K562 (cell line): ENCODE measurements around the gene HAND2. TPM values are rescaled to one million over a fixed set of nuclear protein-coding genes. Genes with fewer than 3 reads are reported as not detected.

ENCODE experiments used
- HDAC1 ChIP-seq, 2 experiments: fragments of 450-650 bp; IDR thresholded peaks; 2 replicates each; pipeline ENCODE4 v1.6.1; 2016 to 2017; ENCODE audit warnings: inconsistent platforms in 1 of 2, mild to moderate bottlenecking in 1 of 2, moderate library complexity in 1 of 2
- IRF9 ChIP-seq: fragments of 450-650 bp; IDR thresholded peaks from 2 replicates; pipeline ENCODE4 v1.6.1; 2016; ENCODE audit warnings: missing biosample characterization, missing genetic modification characterization
- NELFE ChIP-seq: IDR thresholded peaks from 2 replicates; pipeline ENCODE4 v1.6.1; 2011; ENCODE audit warnings: mild to moderate bottlenecking; ENCODE audit not compliant: insufficient read depth, insufficient read length
- POLR2B ChIP-seq: fragments of 450-650 bp; IDR thresholded peaks from 2 replicates; pipeline ENCODE4 v1.6.1; 2018; ENCODE audit warnings: low read depth; ENCODE audit not compliant: partially characterized antibody
- XRCC4 ChIP-seq: IDR thresholded peaks from one replicate; pipeline ENCODE4 v1.6.1; 2011; ENCODE audit not compliant: insufficient read depth, insufficient read length; ENCODE audit errors: extremely low read depth
- ZBTB40 ChIP-seq, 2 experiments: fragments of 450-650 bp in 1 of 2; sonication (generic) in 1 of 2; formaldehyde crosslinking in 1 of 2; IDR thresholded peaks; 2 replicates each; pipeline versions ENCODE4 v1.7.1 to v1.9.0; 2016 to 2022; ENCODE audit warnings: inconsistent platforms in 1 of 2, mild to moderate bottlenecking in 1 of 2, missing genetic modification reagents in 1 of 2
- ZNF584 ChIP-seq: fragments of 200-800 bp; sonication (Bioruptor generic); IDR thresholded peaks from 2 replicates; pipeline ENCODE4 v1.6.1; 2016; ENCODE audit warnings: low read depth, mild to moderate bottlenecking, missing genetic modification characterization, missing compliant biosample characterization
- polyA plus RNA-seq, 8 experiments: library from polyadenylated mRNA; depleted of rRNA in 4 of 8; stranded (reverse) in 5 of 8; unstranded in 3 of 8; fragments of >200 nt; fragmentation: Nextera tagmentation in 2 of 8; fragmentation: Illumina TruSeq in 1 of 8; extraction: Ambion mirVana in 2 of 8; extraction: Trizol in 1 of 8; gene quantifications; 2 replicates each; pipeline versions ENCODE4 v1.2.1 to v1.2.3, GENCODE V29; 2011 to 2014; ENCODE audit warnings: inconsistent platforms in 1 of 8, missing spikeins in 1 of 8
- total RNA-seq, 7 experiments: library from RNA; depleted of rRNA in 6 of 7; stranded (reverse); fragments of >200 nt in 6 of 7; fragmentation: Illumina TruSeq in 2 of 7; extraction: Trizol in 2 of 7; gene quantifications; 2 replicates each; pipeline versions ENCODE4 v1.2.1 to v1.2.3, GENCODE V29; 2011 to 2021; ENCODE audit warnings: low replicate concordance in 1 of 7
- TF ChIP-seq, protein P1 (sequence below), 2 experiments: fragments of 150-350 bp in 1 of 2; IDR thresholded peaks; 2 replicates each; pipeline ENCODE4 v1.6.1; 2012 to 2016; ENCODE audit warnings: low read depth in 2 of 2, low read length in 2 of 2, mild to moderate bottlenecking in 1 of 2, moderate library complexity in 1 of 2

Gene HAND2
- total and polyA plus RNA-seq, 9 of the 15 experiments (the other 6 are each of a cell fraction or from before 2014, with no cell fraction given), result 1.7 to 12.8 (median 4.9) TPM

- TF ChIP-seq ZBTB40 (IDR thresholded peaks at IDR 0.05), result no peak
- TF ChIP-seq ZBTB40 (CRISPR knock-in tag; IDR thresholded peaks at IDR 0.05), result no peak
- TF ChIP-seq HDAC1 (IDR thresholded peaks at IDR 0.05), result no peak
- TF ChIP-seq IRF9 (tag), result 0 out of 2 replicates have a peak, but pooled peaks have one; percentile 32
- TF ChIP-seq NELFE, result no peak
- TF ChIP-seq, protein P1, sequence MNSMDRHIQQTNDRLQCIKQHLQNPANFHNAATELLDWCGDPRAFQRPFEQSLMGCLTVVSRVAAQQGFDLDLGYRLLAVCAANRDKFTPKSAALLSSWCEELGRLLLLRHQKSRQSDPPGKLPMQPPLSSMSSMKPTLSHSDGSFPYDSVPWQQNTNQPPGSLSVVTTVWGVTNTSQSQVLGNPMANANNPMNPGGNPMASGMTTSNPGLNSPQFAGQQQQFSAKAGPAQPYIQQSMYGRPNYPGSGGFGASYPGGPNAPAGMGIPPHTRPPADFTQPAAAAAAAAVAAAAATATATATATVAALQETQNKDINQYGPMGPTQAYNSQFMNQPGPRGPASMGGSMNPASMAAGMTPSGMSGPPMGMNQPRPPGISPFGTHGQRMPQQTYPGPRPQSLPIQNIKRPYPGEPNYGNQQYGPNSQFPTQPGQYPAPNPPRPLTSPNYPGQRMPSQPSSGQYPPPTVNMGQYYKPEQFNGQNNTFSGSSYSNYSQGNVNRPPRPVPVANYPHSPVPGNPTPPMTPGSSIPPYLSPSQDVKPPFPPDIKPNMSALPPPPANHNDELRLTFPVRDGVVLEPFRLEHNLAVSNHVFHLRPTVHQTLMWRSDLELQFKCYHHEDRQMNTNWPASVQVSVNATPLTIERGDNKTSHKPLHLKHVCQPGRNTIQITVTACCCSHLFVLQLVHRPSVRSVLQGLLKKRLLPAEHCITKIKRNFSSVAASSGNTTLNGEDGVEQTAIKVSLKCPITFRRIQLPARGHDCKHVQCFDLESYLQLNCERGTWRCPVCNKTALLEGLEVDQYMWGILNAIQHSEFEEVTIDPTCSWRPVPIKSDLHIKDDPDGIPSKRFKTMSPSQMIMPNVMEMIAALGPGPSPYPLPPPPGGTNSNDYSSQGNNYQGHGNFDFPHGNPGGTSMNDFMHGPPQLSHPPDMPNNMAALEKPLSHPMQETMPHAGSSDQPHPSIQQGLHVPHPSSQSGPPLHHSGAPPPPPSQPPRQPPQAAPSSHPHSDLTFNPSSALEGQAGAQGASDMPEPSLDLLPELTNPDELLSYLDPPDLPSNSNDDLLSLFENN (IDR thresholded peaks at IDR 0.05; ENCODE audit: low read depth in 2 of 2, low read length in 2 of 2), result no peak
- no peak for TF ChIP-seq ZNF584 (CRISPR knock-in tag)
- TF ChIP-seq XRCC4, result no peak
- no peak for TF ChIP-seq POLR2B
- TF ChIP-seq, all 486 proteins: peak for 6
Observed at GRCh38 chr4:173577963-173578362, 47.9 kb upstream of the HAND2 start (continued).
